Tibial nerve (tissue), 4 donors: Measurements from ENCODE around the gene ZNF407. TPM values are rescaled to one million over a fixed set of nuclear protein-coding genes. Genes with fewer than 3 reads are reported as not detected.

Source experiments
- DNase-seq, 2 donors: peaks; one replicate each; pipeline ENCODE4 v3.0.0-alpha.2; 2019; ENCODE audit warnings: low spot score in 2 of 2
- H3K27ac ChIP-seq, 4 donors: fragments of 200-600 bp; sonication (generic) in 3 of 4; one replicate each; pipeline ENCODE4 v1.5.1; 2017 to 2019; ENCODE audit warnings: mild to moderate bottlenecking in 1 of 4
- H3K27me3 ChIP-seq, 2 donors: fragments of 200-600 bp; sonication (generic) in 1 of 2; one replicate each; pipeline versions ENCODE4 v1.5.1 to v1.6.0; 2017 to 2019
- H3K36me3 ChIP-seq, 3 donors: fragments of 200-600 bp; sonication (generic); one replicate each; pipeline ENCODE4 v1.5.1; 2018 to 2019
- H3K4me1 ChIP-seq, 4 donors: fragments of 200-600 bp; sonication (generic) in 3 of 4; one replicate each; pipeline ENCODE4 v1.5.1; 2017 to 2019
- H3K4me3 ChIP-seq, 4 donors: fragments of 200-600 bp; sonication (generic) in 3 of 4; one replicate each; pipeline ENCODE4 v1.5.1; 2017 to 2019; ENCODE audit warnings: mild to moderate bottlenecking in 1 of 4, moderate library complexity in 1 of 4
- H3K9me3 ChIP-seq, 4 donors: fragments of 200-600 bp; sonication (generic) in 3 of 4; one replicate each; pipeline ENCODE4 v1.5.1; 2017 to 2019
- CTCF ChIP-seq, 5 experiments: fragments of 200-600 bp in 3 of 5; fragments of 450-650 bp in 2 of 5; sonication (generic) in 3 of 5; IDR thresholded peaks; one replicate each; pipeline ENCODE4 v1.5.1; 2016 to 2019; ENCODE audit warnings: antibody characterized with exemption in 5 of 5, mild to moderate bottlenecking in 3 of 5, moderate library complexity in 2 of 5
- EP300 ChIP-seq, 2 donors: sonication (generic); formaldehyde crosslinking; IDR thresholded peaks; one replicate each; pipeline ENCODE4 v1.6.1; 2017; ENCODE audit warnings: antibody characterized with exemption in 2 of 2, mild to moderate bottlenecking in 1 of 2
- POLR2A ChIP-seq, 2 donors: fragments of 450-650 bp; IDR thresholded peaks; one replicate each; pipeline ENCODE4 v1.6.1; 2017; ENCODE audit warnings: antibody characterized with exemption in 2 of 2, mild to moderate bottlenecking in 2 of 2, moderate library complexity in 2 of 2
- WGBS, 2 donors: methylation state at CpG; one replicate each; pipeline ENCODE4 v1.1.5; 2018; 5-methylcytosine and 5-hydroxymethylcytosine counted together
- total RNA-seq, 4 donors: library from RNA; depleted of rRNA; stranded (reverse); fragments of >200 nt; gene quantifications; one replicate each; pipeline ENCODE4 v1.1.0, GENCODE V29; 2016

The ZNF407 gene
- total RNA-seq, 4 donors from 2014 or later = 18.6 to 22.8 (median 19.6) TPM

GRCh38 chr18:74995419-74995736 is 397.7 kb downstream of the ZNF407 start:
- H3K4me1 ChIP-seq = peaks cover 0 to 9% (median 2%) of the 10 kb centered on the region in 4 donors
- H3K27ac ChIP-seq = peak overlapping the region in 2 of 4 donors; percentile 11 to 47
- no peaks in the 10 kb centered on the region for H3K36me3 ChIP-seq
- DNase-seq = no peak
- H3K27me3 ChIP-seq = no peaks in the 10 kb centered on the region
- no peak for TF ChIP-seq CTCF (IDR thresholded peaks at IDR 0.05)
- no peak for TF ChIP-seq EP300 (IDR thresholded peaks at IDR 0.05)
- TF ChIP-seq POLR2A (IDR thresholded peaks at IDR 0.05) = no peak
- WGBS, 2 donors = 48 to 60% methylated on average over 2 of the region's 2 CpGs
- no peaks in the 10 kb centered on the region for H3K9me3 ChIP-seq
- H3K4me3 ChIP-seq = no peak overlapping the region

- peak overlapping the region in 1 of 4 donors; percentile 47 for H3K27ac ChIP-seq
- H3K9me3 ChIP-seq = no peaks in the 10 kb centered on the region
- H3K4me1 ChIP-seq = peaks cover 0 to 9% (median under 1%) of the 10 kb centered on the region in 4 donors
- H3K36me3 ChIP-seq = no peaks in the 10 kb centered on the region
- 82 to 88% methylated on average over 6 of the region's 6 CpGs for WGBS, 2 donors
- TF ChIP-seq CTCF (IDR thresholded peaks at IDR 0.05) = no peak
- H3K27me3 ChIP-seq = no peaks in the 10 kb centered on the region
- no peak overlapping the region for H3K4me3 ChIP-seq
- DNase-seq = no peak
Measured at GRCh38 chr18:74996055-74996454, 398.4 kb downstream of the ZNF407 start.

GRCh38 chr18:74996996-74997395 is 399.3 kb downstream of the ZNF407 start:
- H3K9me3 ChIP-seq = no peaks in the 10 kb centered on the region
- 77 to 88% methylated on average over 6 of the region's 6 CpGs for WGBS, 2 donors
- no peaks in the 10 kb centered on the region for H3K27me3 ChIP-seq
- H3K36me3 ChIP-seq = no peaks in the 10 kb centered on the region
- no peak overlapping the region for H3K27ac ChIP-seq
- DNase-seq = no peak
- H3K4me3 ChIP-seq = no peak overlapping the region
- peaks cover 0 to 9% (median 0%) of the 10 kb centered on the region in 4 donors for H3K4me1 ChIP-seq
- TF ChIP-seq POLR2A (IDR thresholded peaks at IDR 0.05) (no peak), CTCF (IDR thresholded peaks at IDR 0.05) (no peak), EP300 (IDR thresholded peaks at IDR 0.05) (no peak)

GRCh38 chr18:75000920-75001319 is 403.2 kb downstream of the ZNF407 start:
- WGBS, 2 donors = 69 to 80% methylated on average over 3 of the region's 3 CpGs
- DNase-seq = no peak
- Histone ChIP-seq H3K9me3 (no peaks in the 10 kb centered on the region), H3K27me3 (no peaks in the 10 kb centered on the region), H3K4me3 (no peak overlapping the region), H3K4me1 (peaks cover 0 to 7% (median 0%) of the 10 kb centered on the region in 4 donors), H3K27ac (no peak overlapping the region), H3K36me3 (no peaks in the 10 kb centered on the region)
- no peak for TF ChIP-seq EP300 (IDR thresholded peaks at IDR 0.05)
- no peak for TF ChIP-seq CTCF (IDR thresholded peaks at IDR 0.05)
- no peak for TF ChIP-seq POLR2A (IDR thresholded peaks at IDR 0.05)

GRCh38 chr18:75003039-75003438 is 405.4 kb downstream of the ZNF407 start:
- no peaks in the 10 kb centered on the region for H3K9me3 ChIP-seq
- H3K27me3 ChIP-seq = no peaks in the 10 kb centered on the region
- no peak for DNase-seq
- peaks cover 0 to 7% (median 0%) of the 10 kb centered on the region in 4 donors for H3K4me1 ChIP-seq
- TF ChIP-seq EP300 (IDR thresholded peaks at IDR 0.05) = no peak
- TF ChIP-seq CTCF (IDR thresholded peaks at IDR 0.05) = no peak
- no peak for TF ChIP-seq POLR2A (IDR thresholded peaks at IDR 0.05)
- H3K27ac ChIP-seq = peak overlapping the region in 2 of 4 donors; percentile 69 to 70
- no peak overlapping the region for H3K4me3 ChIP-seq
- WGBS, 2 donors = 42 to 46% methylated on average over 2 of the region's 2 CpGs
- no peaks in the 10 kb centered on the region for H3K36me3 ChIP-seq
